IMR-90 (cell line): ENCODE measurements around the gene NFIA. TPM values are rescaled to one million over a fixed set of nuclear protein-coding genes. Genes with fewer than 3 reads are reported as not detected.

ENCODE experiments used
- ATAC-seq: fragments of 200-7000 bp; cut with Tn5 transposase; 2 replicates; pipeline ENCODE4 v1.9.1; 2020; ENCODE audit warnings: low read depth, mild to moderate bottlenecking, moderate library complexity
- BruUV-seq: library from RNA; stranded (reverse); fragments of 400-500 nt; replicated peaks from 2 replicates; lab custom pipeline; 2021; lab: Mats Ljungman, UMichigan
- CTCF ChIA-PET: fragments of 300-600 bp; formaldehyde crosslinking; extraction: SDS; loops from one replicate; lab custom pipeline; 2021; ENCODE audit warnings: antibody characterized with exemption; lab: Yijun Ruan, JAX
- POLR2A ChIA-PET: fragments of 300-600 bp; sonication (Branson Sonifier 250); formaldehyde crosslinking; loops from one replicate; lab custom pipeline; 2022; ENCODE audit warnings: antibody characterized with exemption; ENCODE audit not compliant: unreplicated experiment; lab: Charles Lee
- DNase-seq: peaks from one replicate; pipeline ENCODE4 v3.0.0; 2013
- H2AFZ ChIP-seq: replicated peaks from 2 replicates; pipeline ENCODE3; 2013; ENCODE audit warnings: low read length, mild to moderate bottlenecking; ENCODE audit not compliant: poor library complexity
- H2AK5ac ChIP-seq: 2 replicates; pipeline ENCODE4 v1.6.1; 2013; ENCODE audit warnings: low read depth, low read length, inconsistent platforms
- H2AK9ac ChIP-seq: replicated peaks from 2 replicates; pipeline ENCODE3; 2013; ENCODE audit warnings: mild to moderate bottlenecking, low read depth, low read length, moderate library complexity; ENCODE audit not compliant: poor library complexity
- H2BK120ac ChIP-seq: 2 replicates; pipeline ENCODE4 v1.6.1; 2013; ENCODE audit warnings: low read depth, low read length, inconsistent platforms
- H2BK15ac ChIP-seq: 3 replicates; pipeline ENCODE4 v1.6.1; 2013; ENCODE audit warnings: low read depth, low read length, inconsistent platforms
- H2BK20ac ChIP-seq: 2 replicates; pipeline ENCODE4 v1.6.1; 2013; ENCODE audit warnings: low read depth, mild to moderate bottlenecking, inconsistent platforms, low read length, moderate library complexity
- H2BK5ac ChIP-seq: 2 replicates; pipeline ENCODE4 v1.6.1; 2013; ENCODE audit warnings: mild to moderate bottlenecking, low read depth, low read length, inconsistent platforms; ENCODE audit not compliant: poor library complexity, severe bottlenecking
- H3K14ac ChIP-seq: replicated peaks from 2 replicates; pipeline ENCODE4 v1.6.1; 2013; ENCODE audit warnings: low read depth, low read length, inconsistent platforms
- H3K18ac ChIP-seq: 2 replicates; pipeline ENCODE4 v1.6.1; 2013; ENCODE audit warnings: low read depth, low read length, control low read depth
- H3K23ac ChIP-seq: 2 replicates; pipeline ENCODE4 v1.6.1; 2013; ENCODE audit warnings: low read depth, low read length, inconsistent platforms
- H3K27ac ChIP-seq: 2 replicates; pipeline ENCODE4 v1.5.1; 2013; ENCODE audit warnings: mild to moderate bottlenecking, control low read depth, low read length; ENCODE audit not compliant: insufficient read depth
- H3K27me3 ChIP-seq: 2 replicates; pipeline ENCODE4 v1.6.1; 2013; ENCODE audit warnings: low read length; ENCODE audit not compliant: control insufficient read depth, insufficient read depth
- H3K36me3 ChIP-seq: 2 replicates; pipeline ENCODE4 v1.6.1; 2013; ENCODE audit warnings: low read length, mixed read lengths; ENCODE audit not compliant: control insufficient read depth, insufficient read depth
- H3K4ac ChIP-seq: 2 replicates; pipeline ENCODE4 v1.6.1; 2013; ENCODE audit warnings: low read depth, low read length, inconsistent platforms
- H3K4me1 ChIP-seq: 2 replicates; pipeline ENCODE4 v1.6.1; 2013; ENCODE audit warnings: low read length, mixed read lengths; ENCODE audit not compliant: control insufficient read depth, insufficient read depth
- H3K4me2 ChIP-seq: 2 replicates; pipeline ENCODE4 v1.6.1; 2013; ENCODE audit warnings: low read depth, mild to moderate bottlenecking, control low read depth, low read length, moderate library complexity
- H3K4me3 ChIP-seq: 2 replicates; pipeline ENCODE4 v1.5.1; 2013; ENCODE audit warnings: low read depth, mild to moderate bottlenecking, control low read depth, low read length, moderate library complexity; ENCODE audit not compliant: insufficient read depth
- H3K56ac ChIP-seq: 2 replicates; pipeline ENCODE4 v1.6.1; 2013; ENCODE audit warnings: low read length, inconsistent platforms; ENCODE audit not compliant: insufficient read depth; ENCODE audit errors: extremely low read depth
- H3K79me1 ChIP-seq, 2 experiments: 2 replicates each; pipeline ENCODE4 v1.6.1; 2013; ENCODE audit warnings: low read length in 2 of 2, inconsistent platforms in 1 of 2, low read depth in 1 of 2
- H3K9ac ChIP-seq: 2 replicates; pipeline ENCODE4 v1.6.1; 2013; ENCODE audit warnings: low read depth, low read length, control low read depth
- H3K9me1 ChIP-seq: 2 replicates; pipeline ENCODE4 v1.6.1; 2013; ENCODE audit warnings: low read length, inconsistent platforms; ENCODE audit not compliant: insufficient read depth
- H3K9me3 ChIP-seq: 2 replicates; pipeline ENCODE4 v1.6.1; 2013; ENCODE audit warnings: low read length; ENCODE audit not compliant: control insufficient read depth, insufficient read depth
- H4K20me1 ChIP-seq: 2 replicates; pipeline ENCODE4 v1.6.1; 2013; ENCODE audit warnings: low read length, inconsistent platforms; ENCODE audit not compliant: insufficient read depth
- H4K5ac ChIP-seq: 2 replicates; pipeline ENCODE4 v1.6.1; 2013; ENCODE audit warnings: mild to moderate bottlenecking, low read depth, low read length, control low read depth
- H4K8ac ChIP-seq, 2 experiments: 2 replicates each; pipeline ENCODE4 v1.6.1; 2013; ENCODE audit warnings: low read depth in 2 of 2, low read length in 2 of 2, control low read depth in 1 of 2, inconsistent platforms in 1 of 2
- H4K91ac ChIP-seq: 2 replicates; pipeline ENCODE4 v1.6.1; 2013; ENCODE audit warnings: low read depth, low read length, inconsistent platforms; ENCODE audit not compliant: insufficient read depth
- BHLHE40 ChIP-seq: fragments of 150-350 bp; IDR thresholded peaks from 2 replicates; pipeline ENCODE4 v1.6.1; 2016; ENCODE audit warnings: mild to moderate bottlenecking, low read depth, low read length
- CEBPB ChIP-seq: IDR thresholded peaks from 2 replicates; pipeline ENCODE4 v1.6.1; 2012; ENCODE audit warnings: low read depth, low read length, improper control_type of control experiment
- CTCF ChIP-seq: conservative IDR thresholded peaks from 2 replicates; pipeline ENCODE4 v1.5.1; 2012; ENCODE audit warnings: mild to moderate bottlenecking, low read depth, low read length, improper control_type of control experiment
- FOS ChIP-seq: fragments of 150-350 bp; IDR thresholded peaks from 2 replicates; pipeline ENCODE4 v1.6.1; 2016; ENCODE audit warnings: low read depth, low read length
- MAZ ChIP-seq: IDR thresholded peaks from 2 replicates; pipeline ENCODE4 v1.6.1; 2012; ENCODE audit warnings: low read depth, mild to moderate bottlenecking, low read length, improper control_type of control experiment, moderate library complexity, borderline replicate concordance
- MXI1 ChIP-seq: IDR thresholded peaks from 2 replicates; pipeline ENCODE4 v1.6.1; 2012; ENCODE audit warnings: low read depth, mild to moderate bottlenecking, low read length, moderate library complexity, borderline replicate concordance
- NFE2L2 ChIP-seq: fragments of 150-350 bp; IDR thresholded peaks from 2 replicates; pipeline ENCODE4 v1.6.1; 2016; ENCODE audit warnings: low read depth, mild to moderate bottlenecking, low read length
- POLR2A ChIP-seq: IDR thresholded peaks from 2 replicates; pipeline ENCODE4 v1.6.1; 2012; ENCODE audit warnings: mild to moderate bottlenecking, low read depth, low read length
- RCOR1 ChIP-seq: IDR thresholded peaks from 2 replicates; pipeline ENCODE4 v1.6.1; 2012; ENCODE audit warnings: mild to moderate bottlenecking, low read length, improper control_type of control experiment; ENCODE audit not compliant: insufficient replicate concordance
- RFX5 ChIP-seq: IDR thresholded peaks from 2 replicates; pipeline ENCODE4 v1.8.0; 2012; ENCODE audit warnings: low read depth, mild to moderate bottlenecking, low read length, moderate library complexity
- SMC3 ChIP-seq: fragments of 150-350 bp; IDR thresholded peaks from 2 replicates; pipeline ENCODE4 v1.6.1; 2016; ENCODE audit warnings: low read depth, mild to moderate bottlenecking, antibody characterized with exemption, low read length, moderate library complexity
- USF2 ChIP-seq: fragments of 150-350 bp; IDR thresholded peaks from 2 replicates; pipeline ENCODE4 v1.6.1; 2017; ENCODE audit warnings: mild to moderate bottlenecking, antibody characterized with exemption, low read length, low read depth
- WGBS, 2 experiments: methylation state at CpG; one replicate each; pipeline versions ENCODE4 v1.1.5 to v1.1.7; 2013; ENCODE audit warnings: missing lambda C conversion rate in 2 of 2; ENCODE audit not compliant: insufficient read length in 1 of 2; ENCODE audit errors: extremely low coverage in 2 of 2; 5-methylcytosine and 5-hydroxymethylcytosine counted together
- dilution Hi-C: fragments of 300-500 bp; cut with HindIII; formaldehyde crosslinking; loops from one replicate; pipeline ENCODE4 v1.14.3; 2018; ENCODE audit warnings: low sequenced_read_pairs; ENCODE audit not compliant: unreplicated experiment
- in situ Hi-C: fragments of 300-500 bp; cut with MboI; formaldehyde crosslinking; loops from 3 replicates; pipeline ENCODE4 v1.14.3; 2019; ENCODE audit warnings: low sequenced_read_pairs, inconsistent platforms, mixed read lengths
- intact Hi-C: fragments of 100-400 bp; cut with micrococcal nuclease; formaldehyde crosslinking; loops from 2 replicates; pipeline ENCODE4 v1.10.0; 2022
- polyA plus RNA-seq, 3 experiments: library from polyadenylated mRNA; depleted of rRNA; stranded (reverse); fragments of >200 nt; gene quantifications; 2 replicates each; pipeline ENCODE4 v1.2.3, GENCODE V29; 2012; ENCODE audit warnings: low replicate concordance in 1 of 3
- total RNA-seq: library from RNA; depleted of rRNA; stranded (reverse); fragments of >200 nt; gene quantifications from 2 replicates; pipeline ENCODE4 v1.2.3, GENCODE V29; 2012

The NFIA gene
- total and polyA plus RNA-seq, 2 of the 4 experiments (the other 2 are of a cell fraction), result 1.6 to 2.2 TPM

- dilution Hi-C loops (no loop called here), in situ Hi-C loops (no loop called here), intact Hi-C loops (no loop called here)
- ATAC-seq (no peak), DNase-seq (no peak)
- no peak overlapping the region for H3K9ac ChIP-seq
- CTCF ChIA-PET, result no interaction called here
- no peak overlapping the region for H2BK120ac ChIP-seq
- H3K23ac ChIP-seq, result no peak overlapping the region
- no peak overlapping the region for H2BK5ac ChIP-seq
- no peak overlapping the region for H2AK9ac ChIP-seq
- POLR2A ChIA-PET, result no interaction called here
- H3K4me3 ChIP-seq, result no peak overlapping the region
- H3K4me2 ChIP-seq, result no peak overlapping the region
- no peaks in the 10 kb centered on the region for H3K36me3 ChIP-seq
- no peaks in the 10 kb centered on the region; the same call in 1 of the 2 replicates for H3K4me1 ChIP-seq
- H3K79me1 ChIP-seq, result no peaks in the 10 kb centered on the region
- no peaks in the 10 kb centered on the region for H4K20me1 ChIP-seq
- BruUV-seq, result no TSS peak
- H3K27ac ChIP-seq, result no peak overlapping the region
- H3K27me3 ChIP-seq, result no peaks in the 10 kb centered on the region
- H2BK20ac ChIP-seq, result no peak overlapping the region
- no peak overlapping the region for H4K8ac ChIP-seq
- TF ChIP-seq RCOR1 (no peak), USF2 (no peak), RFX5 (no peak), CEBPB (no peak), SMC3 (no peak), MAZ (no peak), POLR2A (no peak), NFE2L2 (no peak), FOS (no peak), MXI1 (no peak), CTCF (no peak), BHLHE40 (no peak)
- no peak overlapping the region for H3K14ac ChIP-seq
- no peaks in the 10 kb centered on the region for H3K9me1 ChIP-seq
- H4K91ac ChIP-seq, result no peak overlapping the region
- no peak overlapping the region; the same call in 1 of the 2 replicates for H3K18ac ChIP-seq
- no peak overlapping the region for H3K56ac ChIP-seq
- no peak overlapping the region for H3K4ac ChIP-seq
- H4K5ac ChIP-seq, result no peak overlapping the region
- no peaks in the 10 kb centered on the region for H3K9me3 ChIP-seq
- no peak overlapping the region for H2BK15ac ChIP-seq
- no CpG with 5 or more reads among the region's 4 CpGs for WGBS, 2 experiments
- H2AK5ac ChIP-seq, result no peak overlapping the region
- H2AFZ ChIP-seq, result no peak overlapping the region
Measured at GRCh38 chr1:61133335-61134019, 51.1 kb downstream of the NFIA start.
